Uterus (tissue), 4 donors: ENCODE data around the gene RNF151. TPM values are rescaled to one million over a fixed set of nuclear protein-coding genes. Genes with fewer than 3 reads are reported as not detected.

ENCODE experiments used
- DNase-seq, 2 donors: peaks; one replicate each; pipeline ENCODE4 v3.0.0-alpha.2; 2019 to 2020
- H3K27ac ChIP-seq, 2 donors: fragments of 200-600 bp; sonication (generic); 1 replicate in 1 of 2; 2 replicates in 1 of 2; pipeline ENCODE4 v1.5.1; 2016 to 2018
- H3K27me3 ChIP-seq, 2 donors: fragments of 200-600 bp; sonication (generic); one replicate each; pipeline ENCODE4 v1.5.1; 2018 to 2019; ENCODE audit warnings: control low read depth in 1 of 2
- H3K36me3 ChIP-seq, 2 donors: fragments of 200-600 bp; sonication (generic); one replicate each; pipeline ENCODE4 v1.5.1; 2019; ENCODE audit warnings: control low read depth in 1 of 2
- H3K4me1 ChIP-seq, 2 donors: fragments of 200-600 bp; sonication (generic); one replicate each; pipeline ENCODE4 v1.5.1; 2018 to 2019; ENCODE audit warnings: control low read depth in 1 of 2
- H3K4me3 ChIP-seq, 2 donors: fragments of 200-600 bp; sonication (generic); 1 replicate in 1 of 2; 2 replicates in 1 of 2; pipeline ENCODE4 v1.5.1; 2018 to 2019; ENCODE audit warnings: mild to moderate bottlenecking in 1 of 2
- H3K9me3 ChIP-seq, 2 donors: fragments of 200-600 bp; sonication (generic); one replicate each; pipeline ENCODE4 v1.5.1; 2019; ENCODE audit warnings: control low read depth in 1 of 2
- CTCF ChIP-seq, 4 experiments: fragments of 200-600 bp in 2 of 4; fragments of 450-650 bp in 2 of 4; sonication (generic) in 2 of 4; IDR thresholded peaks; one replicate each; pipeline ENCODE4 v1.5.1; 2016 to 2019; ENCODE audit warnings: antibody characterized with exemption in 4 of 4, mild to moderate bottlenecking in 2 of 4, moderate library complexity in 1 of 4
- POLR2A ChIP-seq, 2 donors: fragments of 450-650 bp; IDR thresholded peaks; one replicate each; pipeline ENCODE4 v1.6.1; 2016; ENCODE audit warnings: antibody characterized with exemption in 2 of 2, mild to moderate bottlenecking in 1 of 2, moderate library complexity in 1 of 2
- intact Hi-C: fragments of 100-400 bp; cut with DNase I; formaldehyde crosslinking; loops from one replicate; pipeline ENCODE4 v1.15.1; 2023; ENCODE audit warnings: low total_unique reads
- small RNA-seq: library from RNA; depleted of rRNA; stranded (forward); fragments of <200 nt; gene quantifications from one replicate; pipeline ENCODE3, GENCODE V24; 2016
- total RNA-seq, 4 donors: library from RNA; depleted of rRNA in 3 of 4; stranded (reverse); fragments of >200 nt in 3 of 4; gene quantifications; one replicate each; pipeline versions ENCODE4 v1.1.0 to v1.2.4, GENCODE V29; 2014 to 2023
- donor health status: DM: yes; HTN: yes; CAD: no.

Gene RNF151
- total RNA-seq, 4 donors from 2014 or later = not detected

- no peak overlapping the region for H3K27ac ChIP-seq
- H3K27me3 ChIP-seq = peaks cover 0 to 9% of the 10 kb centered on the region in 2 donors
- H3K4me1 ChIP-seq = peaks cover 0 to 13% of the 10 kb centered on the region in 2 donors
- no peak overlapping the region for H3K4me3 ChIP-seq
- no peaks in the 10 kb centered on the region for H3K9me3 ChIP-seq
- no peak for DNase-seq
- no peaks in the 10 kb centered on the region for H3K36me3 ChIP-seq
- intact Hi-C loops = no loop called here
- TF ChIP-seq POLR2A (IDR thresholded peaks at IDR 0.05) (no peak), CTCF (IDR thresholded peaks at IDR 0.05) (no peak)
Observed at GRCh38 chr16:2015947-2016208, 49.2 kb downstream of the RNF151 start.

GRCh38 chr16:2016407-2016922, 49.8 kb downstream of the RNF151 start:
- Histone ChIP-seq H3K9me3 (no peaks in the 10 kb centered on the region), H3K27me3 (peaks cover 0 to 9% of the 10 kb centered on the region in 2 donors), H3K4me3 (no peak overlapping the region), H3K27ac (no peak overlapping the region), H3K36me3 (no peaks in the 10 kb centered on the region), H3K4me1 (peaks cover 0 to 13% of the 10 kb centered on the region in 2 donors)
- TF ChIP-seq CTCF (IDR thresholded peaks at IDR 0.05) (no peak), POLR2A (IDR thresholded peaks at IDR 0.05) (no peak)
- no peak for DNase-seq
- intact Hi-C loops = no loop called here

Small RNA genes lying within 50 kb of the gene (small RNA-seq; reads per million reads assigned to genes)
- not detected for gene AC005363.2
- gene RN7SL219P = not detected
- gene SNORA10 = not detected
- not detected for gene SNORA64

Other genes starting within 250 kb of the RNF151 start
- gene NME3, start 195.3 kb upstream of the RNF151 start, total RNA-seq = 100 to 1,000 TPM in 1 of 4 donors, 10 to 100 TPM in 3; 35.3 to 208 (median 59.7) TPM
- 10 to 100 TPM in 2 of 4 donors, 1 to 10 TPM in 2; 2.6 to 28.2 (median 8.0) TPM for gene EME2, start 194.0 kb upstream of the RNF151 start, total RNA-seq
- 100 to 1,000 TPM in 1 of 4 donors, 10 to 100 TPM in 3; 37.3 to 158 (median 52.5) TPM for gene MRPS34, start 193.7 kb upstream of the RNF151 start, total RNA-seq
- 10 to 100 TPM; 24.8 to 67.4 (median 55.8) TPM for gene SPSB3, start 184.3 kb upstream of the RNF151 start, total RNA-seq
- 10 to 100 TPM; 40.5 to 54.6 (median 47.2) TPM for gene NUBP2, start 183.9 kb upstream of the RNF151 start, total RNA-seq
- 1 to 10 TPM in 1 of 4 donors, under 1 TPM in 1, not detected in 2; 0.49 to 1.2 TPM for gene IGFALS, start 173.2 kb upstream of the RNF151 start, total RNA-seq
- gene HAGH, start 140.0 kb upstream of the RNF151 start, total RNA-seq = 10 to 100 TPM; 22.9 to 75.3 (median 34.0) TPM
- gene FAHD1, start 139.7 kb upstream of the RNF151 start, total RNA-seq = 100 to 1,000 TPM in 1 of 4 donors, 10 to 100 TPM in 2, 1 to 10 TPM in 1; 3.5 to 115 (median 22.2) TPM
- gene MEIOB, start 94.7 kb upstream of the RNF151 start, total RNA-seq = under 1 TPM in 2 of 4 donors, not detected in 2; 0.48 to 0.76 TPM
- gene HS3ST6, start 48.4 kb upstream of the RNF151 start, total RNA-seq = not detected
- 10 to 100 TPM in 2 of 4 donors, 1 to 10 TPM in 2; 5.6 to 21.2 (median 11.9) TPM for gene MSRB1, start 23.7 kb upstream of the RNF151 start, total RNA-seq
- gene RPL3L, start 12.2 kb upstream of the RNF151 start, total RNA-seq = under 1 TPM in 1 of 4 donors, not detected in 3; 0.14 TPM
- 100 to 1,000 TPM in 1 of 4 donors, 10 to 100 TPM in 3; 50.1 to 532 (median 78.0) TPM for gene NDUFB10, start 7.3 kb upstream of the RNF151 start, total RNA-seq
- gene RPS2, start 2.0 kb upstream of the RNF151 start, total RNA-seq = 1,000 to 10,000 TPM in 3 of 4 donors, 100 to 1,000 TPM in 1; 982 to 2,205 (median 1,458) TPM
- 10 to 100 TPM in 3 of 4 donors, 1 to 10 TPM in 1; 4.1 to 46.6 (median 27.4) TPM for gene TBL3, start 5.2 kb downstream of the RNF151 start, total RNA-seq
- 1 to 10 TPM in 1 of 4 donors, not detected in 3; 1.0 TPM for gene NOXO1, start 14.6 kb downstream of the RNF151 start, total RNA-seq
- gene GFER, start 17.3 kb downstream of the RNF151 start, total RNA-seq = 10 to 100 TPM in 1 of 4 donors, 1 to 10 TPM in 3; 2.6 to 20.8 (median 6.6) TPM
- 1 to 10 TPM in 1 of 4 donors, not detected in 3; 1.5 TPM for gene SYNGR3, start 23.1 kb downstream of the RNF151 start, total RNA-seq
- gene ZNF598, start 43.0 kb downstream of the RNF151 start, total RNA-seq = 10 to 100 TPM; 16.9 to 50.0 (median 34.6) TPM
- gene NPW, start 52.9 kb downstream of the RNF151 start, total RNA-seq = 1 to 10 TPM in 1 of 4 donors, not detected in 3; 1.5 TPM
- gene NHERF2, start 60.0 kb downstream of the RNF151 start, total RNA-seq = 10 to 100 TPM; 10.3 to 97.1 (median 33.1) TPM
- 10 to 100 TPM; 18.8 to 58.4 (median 27.6) TPM for gene NTHL1, start 81.0 kb downstream of the RNF151 start, total RNA-seq
- gene TSC2, start 81.1 kb downstream of the RNF151 start, total RNA-seq = 100 to 1,000 TPM in 2 of 4 donors, 10 to 100 TPM in 2; 53.8 to 347 (median 131) TPM
- gene PKD1, start 169.0 kb downstream of the RNF151 start, total RNA-seq = 100 to 1,000 TPM; 149 to 383 (median 197) TPM
- under 1 TPM in 1 of 4 donors, not detected in 3; 0.21 TPM for gene RAB26, start 181.8 kb downstream of the RNF151 start, total RNA-seq
- gene TRAF7, start 188.9 kb downstream of the RNF151 start, total RNA-seq = 10 to 100 TPM; 15.3 to 97.1 (median 51.7) TPM
- gene CASKIN1, start 229.7 kb downstream of the RNF151 start, total RNA-seq = 1 to 10 TPM in 1 of 4 donors, under 1 TPM in 1, not detected in 2; 0.40 to 2.7 TPM
- 10 to 100 TPM in 3 of 4 donors, 1 to 10 TPM in 1; 9.3 to 32.8 (median 21.5) TPM for gene MLST8, start 238.6 kb downstream of the RNF151 start, total RNA-seq
- 10 to 100 TPM in 1 of 4 donors, 1 to 10 TPM in 3; 1.2 to 16.9 (median 1.7) TPM for gene BRICD5, start 244.0 kb downstream of the RNF151 start, total RNA-seq
- gene PGP, start 248.0 kb downstream of the RNF151 start, total RNA-seq = 10 to 100 TPM in 2 of 4 donors, 1 to 10 TPM in 2; 2.6 to 14.4 (median 10.4) TPM